GM21515 (cell line): ENCODE measurements around the gene MYH9.
A peak's percentile ranks its signal among the peaks of the same experiment; 100 is the strongest.
"Not testable (repeated sequence)": the region's sequence is repeated elsewhere in the genome, so short reads cannot be mapped to it uniquely, and the experiment has no call there.

Source experiments
- ATAC-seq: cut with Tn5 transposase; IDR thresholded peaks from one replicate; pipeline ENCODE4 v1.9.1; 2021; ENCODE audit not compliant: unreplicated experiment

Gene MYH9

DNA sequence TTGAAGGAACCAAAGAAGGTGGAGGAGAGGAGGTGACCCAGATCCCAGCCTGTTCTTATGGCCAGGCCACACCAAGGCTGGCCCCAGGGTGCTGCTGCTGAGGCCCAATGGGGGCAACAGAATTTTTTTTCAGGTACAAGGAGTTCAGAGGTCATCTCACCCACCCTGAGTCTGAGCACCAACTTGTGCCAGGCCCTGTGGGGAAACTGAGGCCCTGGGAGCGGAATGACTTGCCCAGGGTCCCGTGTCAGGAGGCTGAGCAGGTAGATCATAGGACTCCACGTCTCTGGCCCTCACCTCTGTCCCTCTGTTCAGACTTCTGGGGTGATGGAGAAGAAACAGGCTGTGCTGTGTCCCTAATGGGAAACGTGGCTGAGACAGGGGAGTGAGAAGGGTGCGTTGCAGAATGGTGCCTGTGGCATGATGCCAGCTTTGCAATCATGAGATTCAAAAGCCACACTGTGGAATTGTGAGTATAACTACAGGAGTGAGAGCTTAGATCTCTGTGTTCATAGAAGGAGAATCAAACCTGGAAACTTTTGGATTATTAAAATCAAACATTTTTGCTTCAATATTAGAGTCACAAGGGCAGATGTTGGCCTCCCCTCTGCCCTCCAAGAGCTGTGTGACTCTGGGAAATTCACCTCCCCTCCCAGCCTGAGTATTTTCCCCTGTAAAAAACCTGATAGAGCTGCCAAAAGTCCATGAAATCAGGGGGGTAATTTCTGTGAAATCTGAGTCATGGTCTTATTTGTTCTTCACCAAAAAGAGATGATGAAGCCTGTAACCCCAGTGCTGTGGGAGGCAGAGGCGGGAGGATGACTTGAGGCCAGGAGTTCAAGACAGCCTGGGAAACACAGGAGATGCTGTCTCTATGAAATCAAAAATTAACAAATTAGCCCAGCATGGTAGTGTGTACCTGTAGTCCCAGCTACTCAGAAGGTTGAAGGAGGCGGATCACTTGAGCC lies 134.0 kb downstream of the MYH9 start:
- no peak for ATAC-seq

- no peak for ATAC-seq
Observed at GRCh38 chr22:36252754-36253522, 134.8 kb downstream of the MYH9 start, which contains the start of gene APOL1. TSS of gene APOL1 (plus strand) at chr22:36253133. CDS start at chr22:36254956, 1,823 bp downstream.

DNA sequence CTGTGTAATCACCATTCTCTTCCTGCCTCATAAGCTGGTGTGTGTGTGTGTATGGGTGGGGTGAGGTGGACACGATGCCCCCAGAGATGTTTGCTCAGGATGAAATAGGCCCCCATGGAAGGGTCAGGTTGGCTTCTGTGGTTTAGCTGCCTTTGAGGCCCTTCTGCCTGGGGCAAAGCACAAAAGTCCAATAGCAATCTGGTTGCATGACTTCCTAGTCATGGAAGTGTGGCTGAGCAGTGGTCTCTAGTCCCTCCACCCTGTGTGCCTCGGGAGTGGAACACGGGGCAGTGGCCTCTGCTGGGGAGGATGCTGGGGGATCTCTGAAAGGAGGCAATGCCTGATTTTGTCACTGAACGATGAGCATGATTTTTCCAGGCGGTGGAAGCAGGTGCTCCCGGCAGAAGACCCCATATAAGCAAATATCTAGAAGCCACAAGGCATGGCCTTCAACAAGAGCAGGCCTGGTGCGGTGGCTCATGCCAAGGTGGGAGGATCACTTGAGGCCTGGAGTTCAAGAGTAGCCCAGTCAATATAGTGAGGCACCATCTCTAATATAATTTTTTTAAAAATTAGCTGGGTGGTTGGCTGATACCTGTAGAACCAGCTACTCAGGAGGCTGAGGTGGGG lies 135.7 kb downstream of the MYH9 start:
- ATAC-seq, result not testable (repeated sequence)

DNA sequence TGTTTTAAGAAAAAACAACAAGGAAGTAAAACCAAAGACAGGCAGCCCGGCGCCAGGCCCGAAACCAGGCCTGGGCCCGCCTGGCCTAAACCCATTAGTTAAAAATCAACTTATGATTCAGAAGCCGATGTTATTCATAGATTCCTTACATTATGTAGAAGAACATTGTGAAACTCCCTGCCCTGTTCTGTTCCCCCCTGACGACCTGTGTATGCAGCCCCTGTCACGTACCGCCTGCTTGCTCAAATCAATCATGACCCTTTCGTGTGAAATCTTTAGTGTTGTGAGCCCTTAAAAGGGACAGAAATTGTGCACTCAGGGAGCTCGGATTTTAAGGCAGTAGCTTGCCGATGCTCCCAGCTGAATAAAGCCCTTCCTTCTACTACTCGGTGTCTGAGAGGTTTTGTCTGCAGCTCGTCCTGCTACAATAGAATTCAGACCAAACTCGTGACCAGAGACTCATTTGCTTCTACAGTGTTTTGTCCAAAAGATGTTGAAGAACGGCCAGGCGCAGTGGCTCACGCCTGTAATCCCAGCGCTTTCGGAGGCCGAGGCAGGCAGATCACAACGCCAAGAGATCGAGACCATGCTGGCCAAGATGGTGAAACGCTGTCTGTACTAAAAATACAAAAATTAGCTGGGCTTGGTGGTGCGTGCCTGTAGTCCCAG lies 137.3 kb downstream of the MYH9 start:
- ATAC-seq, result not testable (repeated sequence)

- ATAC-seq, result no peak
Observed at GRCh38 chr22:36249160-36249559, 138.6 kb downstream of the MYH9 start.

GRCh38 chr22:36247955-36248354 lies 139.8 kb downstream of the MYH9 start:
- ATAC-seq, result no peak

DNA sequence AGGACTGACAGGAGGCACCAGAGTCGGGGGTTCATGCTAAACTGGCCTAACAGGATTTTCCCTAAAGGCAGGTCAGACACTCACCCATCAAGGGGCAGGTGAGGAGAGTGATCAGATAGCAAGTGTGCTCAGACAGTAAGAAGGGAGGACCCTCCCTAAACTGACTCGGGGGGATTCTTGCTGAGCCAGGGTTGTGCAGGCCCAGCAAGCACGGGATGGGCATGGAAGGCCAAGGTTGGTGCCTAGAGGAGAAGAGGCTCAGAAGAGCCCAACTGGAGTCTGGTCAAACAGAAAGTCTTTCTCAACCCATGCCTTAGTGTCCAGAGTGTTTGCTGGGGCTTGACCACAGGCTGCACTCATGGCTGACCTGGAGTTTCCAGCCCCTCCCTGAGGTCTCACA lies 141.0 kb downstream of the MYH9 start:
- no peak for ATAC-seq

- ATAC-seq, result no peak
Observed at GRCh38 chr22:36245805-36246356, 141.9 kb downstream of the MYH9 start.

DNA sequence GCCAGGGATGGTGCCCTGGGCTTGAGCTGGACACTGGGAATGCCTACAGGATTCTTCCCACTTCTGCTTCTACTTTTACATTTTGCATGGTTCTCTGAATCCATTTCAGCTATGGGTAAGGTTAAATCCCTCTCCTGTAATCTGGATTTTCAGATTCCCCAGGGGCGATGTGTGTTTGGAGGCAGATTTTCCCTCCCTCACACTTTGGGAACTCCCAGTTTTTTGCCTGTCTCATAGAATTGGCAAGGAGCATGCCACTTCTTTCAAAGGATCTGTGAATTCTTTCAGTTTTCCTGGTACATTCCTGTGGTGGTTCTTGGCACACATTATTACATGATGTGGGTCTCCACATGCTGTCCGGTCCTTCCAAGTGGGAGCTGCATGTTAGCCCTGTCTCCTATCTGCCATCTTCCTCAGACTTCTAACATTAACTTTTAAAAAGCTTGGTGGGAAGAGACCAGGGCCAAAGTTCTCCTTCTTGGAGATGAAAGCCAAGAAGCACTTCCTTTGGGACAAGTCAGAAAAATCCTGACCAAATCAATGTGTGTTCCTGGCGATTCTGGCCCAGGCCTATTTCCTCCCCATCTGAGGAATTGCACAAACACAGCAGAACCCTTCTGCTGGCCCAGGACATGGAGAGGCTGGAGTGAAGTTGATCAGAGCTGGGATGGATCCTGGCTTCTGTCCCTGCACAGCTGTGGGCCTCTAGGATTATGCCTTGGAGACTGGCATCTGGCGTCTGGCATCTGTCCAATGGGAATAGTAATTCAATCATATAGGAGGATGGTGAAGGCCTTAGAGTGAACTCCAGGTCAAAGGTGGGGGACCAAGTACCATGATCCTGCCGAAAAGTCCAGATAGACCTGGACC lies 143.0 kb downstream of the MYH9 start:
- no peak for ATAC-seq

- no peak for ATAC-seq
Observed at GRCh38 chr22:36243986-36244385, 143.8 kb downstream of the MYH9 start.

DNA sequence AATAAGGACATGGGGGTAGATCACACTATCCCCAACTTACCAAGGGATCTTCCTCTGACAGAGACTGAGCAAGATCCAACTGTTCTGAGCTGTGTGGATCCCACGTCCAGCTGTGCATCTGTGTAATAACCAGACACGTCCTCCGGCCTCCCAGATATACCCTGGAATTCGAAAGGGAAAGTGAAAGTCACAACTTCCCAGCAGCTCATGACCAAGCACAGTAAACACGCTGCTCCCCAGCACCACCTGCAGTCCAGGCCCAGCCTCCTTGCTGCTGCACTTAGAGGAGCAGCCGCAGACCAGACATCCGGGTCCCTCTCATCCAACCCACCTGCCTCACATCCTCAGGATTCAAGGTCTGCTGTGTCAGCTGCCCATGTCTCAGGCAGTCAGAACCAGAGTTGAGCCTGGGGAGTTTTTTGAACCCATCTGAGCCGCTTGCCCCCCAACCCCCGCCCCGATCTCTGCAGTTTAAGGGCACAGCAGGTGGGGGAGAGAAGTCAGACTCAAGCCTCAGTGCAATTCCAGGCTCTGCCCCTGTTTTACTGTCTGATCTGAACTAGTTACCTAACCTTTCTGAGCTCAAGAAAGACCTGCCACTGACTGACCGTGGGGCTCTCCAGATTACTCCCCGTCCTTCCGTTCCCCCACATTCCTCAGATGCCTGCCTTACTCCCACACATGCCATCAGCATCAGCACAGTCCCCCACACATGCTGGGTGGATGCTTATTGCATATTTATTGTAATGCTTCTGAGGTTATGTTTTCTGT lies 148.2 kb downstream of the MYH9 start, which contains the start of gene APOL2:
APOL2 (minus strand) TSS at position 127 of the 771 bp plus-strand sequence. CDS start 6,365 bp downstream, outside the sequence.
- peak; percentile 74 for ATAC-seq

GRCh38 chr22:36239150-36239400 lies 148.7 kb downstream of the MYH9 start:
- ATAC-seq, result no peak

DNA sequence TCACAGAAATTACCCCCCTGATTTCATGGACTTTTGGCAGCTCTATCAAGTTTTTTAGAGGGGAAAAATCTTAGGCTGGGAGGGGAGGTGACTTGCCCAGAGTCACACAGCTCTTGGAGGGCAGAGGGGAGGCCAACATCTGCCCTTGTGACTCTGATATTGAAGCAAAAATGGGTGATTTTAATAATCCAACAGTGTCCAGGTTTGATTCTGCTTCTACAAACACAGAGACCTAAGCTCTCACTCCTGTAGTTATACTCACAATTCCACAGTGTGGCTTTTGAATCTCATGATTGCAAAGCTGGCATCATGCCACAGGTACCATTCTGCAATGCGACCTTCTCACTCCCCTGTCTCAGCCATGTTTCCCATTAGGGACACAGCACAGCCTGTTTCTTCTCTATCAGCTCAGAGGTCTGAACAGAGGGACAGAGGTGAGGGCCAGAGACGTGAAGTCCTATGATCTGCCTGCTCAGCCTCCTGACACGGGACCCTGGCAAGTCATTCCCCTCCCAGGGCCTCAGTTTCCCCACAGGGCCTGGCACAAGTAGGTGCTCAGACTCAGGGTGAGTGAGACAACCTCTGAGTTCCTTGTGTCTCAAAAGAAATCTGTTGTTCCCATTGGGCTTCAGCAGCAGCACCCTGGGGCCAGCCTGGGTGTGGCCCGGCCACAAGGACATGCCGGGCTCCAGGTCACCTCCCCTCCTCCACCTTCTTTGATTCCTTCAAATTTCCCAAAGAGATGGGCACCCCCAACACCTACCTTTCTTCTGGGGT lies 149.2 kb downstream of the MYH9 start:
- ATAC-seq, result no peak

GRCh38 chr22:36237462-36238372 lies 150.1 kb downstream of the MYH9 start:
- ATAC-seq, result no peak

DNA sequence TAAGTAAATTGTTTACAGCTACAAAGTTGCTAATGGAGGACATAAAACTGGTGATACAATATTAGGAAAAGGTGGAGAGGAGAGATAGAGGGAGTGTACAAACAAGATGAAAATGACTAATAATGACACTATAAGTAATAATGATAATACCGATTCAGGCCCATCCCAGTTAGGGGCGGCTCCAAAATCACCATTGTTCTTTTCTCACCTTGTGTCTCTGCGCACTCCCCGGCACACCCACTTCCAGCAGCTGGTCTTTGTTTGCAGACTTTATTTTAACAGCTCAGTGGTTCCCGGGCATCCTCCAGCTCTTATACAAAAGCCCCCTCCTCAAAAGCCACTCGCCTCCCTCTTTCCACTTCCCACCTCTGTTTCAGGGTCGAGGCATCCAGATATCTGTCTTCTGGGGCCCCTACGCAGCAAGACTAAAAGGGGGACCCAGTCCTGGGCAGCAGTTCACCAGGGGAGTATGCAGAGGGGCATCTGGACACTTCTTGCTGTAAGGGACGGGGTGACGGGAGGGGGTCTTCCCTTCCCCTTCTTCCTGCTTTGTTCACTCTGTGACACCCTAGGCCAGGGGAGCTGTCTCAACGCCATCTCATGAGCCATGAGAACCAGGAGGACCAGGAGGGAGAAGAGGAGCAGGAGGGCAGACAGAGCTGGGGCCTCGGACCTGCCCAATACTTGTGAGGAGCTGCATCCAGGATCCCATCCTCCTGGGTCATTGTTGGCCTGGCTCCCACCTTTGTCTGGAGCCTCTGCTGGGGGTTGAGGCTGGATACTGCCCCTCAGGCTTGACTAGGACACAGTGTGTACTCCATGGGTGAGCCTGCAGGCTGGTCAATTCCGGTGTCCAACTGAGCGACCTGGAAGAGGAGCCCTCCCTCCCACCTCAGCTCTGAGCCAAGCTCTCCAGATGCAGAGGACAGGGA lies 151.1 kb downstream of the MYH9 start:
- no peak for ATAC-seq

DNA sequence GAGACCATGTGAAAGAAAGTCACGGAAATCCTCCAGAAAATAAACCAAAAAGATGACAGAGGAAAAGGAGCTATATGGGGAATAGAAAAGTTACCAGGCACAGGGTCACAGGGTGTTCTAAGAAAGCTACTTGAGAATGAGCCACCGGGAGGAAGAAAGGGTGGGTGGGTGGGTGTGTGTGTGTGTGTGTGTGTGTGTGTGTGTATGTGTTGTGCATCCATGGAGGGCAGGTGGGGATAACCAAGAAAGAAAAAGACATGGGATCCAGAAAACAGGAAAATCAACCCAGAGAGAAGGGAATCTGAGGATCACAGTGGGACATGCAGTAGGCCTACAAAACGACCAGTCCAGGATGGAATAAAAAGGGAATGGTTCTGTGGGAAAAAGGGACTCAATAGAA lies 152.2 kb downstream of the MYH9 start:
- no peak for ATAC-seq
